WTC11 (cell line): ENCODE results near the gene CEP85. TPM values are rescaled to one million over a fixed set of nuclear protein-coding genes. Genes with fewer than 3 reads are reported as not detected.

Experiments used
- ETV6 ChIP-seq: sonication (generic); formaldehyde crosslinking; IDR thresholded peaks from 2 replicates; pipeline ENCODE4 v1.8.1; 2022; ENCODE audit warnings: mild to moderate bottlenecking, missing genetic modification reagents
- GABPB1 ChIP-seq: sonication (generic); formaldehyde crosslinking; IDR thresholded peaks from 2 replicates; pipeline ENCODE4 v1.8.1; 2023; ENCODE audit warnings: mild to moderate bottlenecking, missing genetic modification reagents
- MXD4 ChIP-seq: fragments of 250-450 bp; sonication (Bioruptor Pico); IDR thresholded peaks from 2 replicates; pipeline ENCODE4 v1.8.0; 2021; ENCODE audit warnings: mild to moderate bottlenecking, moderate library complexity, borderline replicate concordance
- NFE2L1 ChIP-seq: sonication (generic); formaldehyde crosslinking; IDR thresholded peaks from 2 replicates; pipeline ENCODE4 v1.8.1; 2023; ENCODE audit warnings: missing genetic modification reagents
- SP1 ChIP-seq: sonication (generic); formaldehyde crosslinking; conservative IDR thresholded peaks from 2 replicates; pipeline ENCODE4 v1.8.1; 2022; ENCODE audit warnings: missing genetic modification reagents
- TCF7 ChIP-seq: sonication (generic); formaldehyde crosslinking; IDR thresholded peaks from 2 replicates; pipeline ENCODE4 v1.8.0; 2022; ENCODE audit warnings: mild to moderate bottlenecking, low read depth, missing genetic modification reagents, moderate library complexity
- ZNF671 ChIP-seq: fragments of 250-450 bp; sonication (Bioruptor Pico); IDR thresholded peaks from 2 replicates; pipeline ENCODE4 v1.8.0; 2021; ENCODE audit warnings: mild to moderate bottlenecking
- total RNA-seq: library from RNA; stranded (reverse); gene quantifications from 3 replicates; pipeline ENCODE4 v1.2.3, GENCODE V29; 2021
- TF ChIP-seq, protein P1 (sequence below): fragments of 250-450 bp; sonication (Bioruptor Pico); IDR thresholded peaks from 2 replicates; pipeline ENCODE4 v1.9.0; 2021; ENCODE audit warnings: mild to moderate bottlenecking, borderline replicate concordance
- TF ChIP-seq, protein P2 (sequence below): fragments of 250-450 bp; sonication (Bioruptor Pico); IDR thresholded peaks from 2 replicates; pipeline ENCODE4 v1.9.0; 2021; ENCODE audit warnings: moderate library complexity, mild to moderate bottlenecking, inconsistent platforms, borderline replicate concordance
- TF ChIP-seq, protein P3 (sequence below): sonication (generic); formaldehyde crosslinking; IDR thresholded peaks from 2 replicates; pipeline ENCODE4 v1.8.0; 2023; ENCODE audit warnings: missing genetic modification reagents, mild to moderate bottlenecking, borderline replicate concordance
- TF ChIP-seq, protein P4 (sequence below): fragments of 200-600 bp; IDR thresholded peaks from 2 replicates; pipeline ENCODE4 v1.8.0; 2022; ENCODE audit warnings: antibody characterized with exemption
- TF ChIP-seq, protein P5 (sequence below): fragments of 250-450 bp; sonication (Bioruptor Pico); conservative IDR thresholded peaks from 2 replicates; pipeline ENCODE4 v1.9.0; 2021; ENCODE audit warnings: mild to moderate bottlenecking

CEP85 gene
- total RNA-seq, 1 experiment from 2014 or later, result 40.8 TPM

DNA sequence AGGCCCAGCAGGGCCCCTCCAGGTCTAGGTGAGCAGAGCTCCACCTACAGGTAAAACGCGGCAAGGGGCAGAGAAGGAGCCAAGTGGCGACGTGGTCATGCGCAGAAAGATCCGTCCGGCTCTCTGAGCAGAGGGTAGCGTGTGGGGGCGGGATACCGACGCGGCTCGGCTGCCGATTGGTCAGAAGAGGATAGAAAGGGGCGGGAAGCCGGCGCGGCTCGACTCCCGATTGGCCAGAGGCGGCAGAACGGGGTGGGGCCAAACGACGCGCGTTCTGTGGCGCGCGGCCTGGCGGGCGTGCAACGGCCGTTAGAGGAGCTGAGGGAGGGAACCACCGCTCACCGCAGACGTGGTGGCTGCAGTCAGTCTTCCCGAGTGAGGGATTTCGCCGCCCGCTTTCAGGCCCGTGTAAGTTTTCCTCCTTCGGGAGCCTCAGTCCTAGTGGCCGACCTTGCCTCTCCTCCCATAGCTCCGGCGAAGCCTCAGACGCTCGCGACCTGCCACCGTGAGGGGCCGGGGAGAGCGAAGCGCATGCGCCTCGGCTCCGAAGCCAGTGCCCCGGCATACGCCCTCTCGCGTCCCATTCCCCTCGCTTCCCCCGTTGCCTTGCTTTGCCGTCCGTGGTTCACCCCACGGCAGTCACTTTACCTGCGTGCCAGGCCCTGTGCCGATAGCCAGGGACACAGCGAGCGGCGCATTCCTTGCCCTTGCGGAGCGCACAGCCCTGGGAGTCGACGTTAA, at the start of gene CEP85 (continued):
- TF ChIP-seq, protein P1, sequence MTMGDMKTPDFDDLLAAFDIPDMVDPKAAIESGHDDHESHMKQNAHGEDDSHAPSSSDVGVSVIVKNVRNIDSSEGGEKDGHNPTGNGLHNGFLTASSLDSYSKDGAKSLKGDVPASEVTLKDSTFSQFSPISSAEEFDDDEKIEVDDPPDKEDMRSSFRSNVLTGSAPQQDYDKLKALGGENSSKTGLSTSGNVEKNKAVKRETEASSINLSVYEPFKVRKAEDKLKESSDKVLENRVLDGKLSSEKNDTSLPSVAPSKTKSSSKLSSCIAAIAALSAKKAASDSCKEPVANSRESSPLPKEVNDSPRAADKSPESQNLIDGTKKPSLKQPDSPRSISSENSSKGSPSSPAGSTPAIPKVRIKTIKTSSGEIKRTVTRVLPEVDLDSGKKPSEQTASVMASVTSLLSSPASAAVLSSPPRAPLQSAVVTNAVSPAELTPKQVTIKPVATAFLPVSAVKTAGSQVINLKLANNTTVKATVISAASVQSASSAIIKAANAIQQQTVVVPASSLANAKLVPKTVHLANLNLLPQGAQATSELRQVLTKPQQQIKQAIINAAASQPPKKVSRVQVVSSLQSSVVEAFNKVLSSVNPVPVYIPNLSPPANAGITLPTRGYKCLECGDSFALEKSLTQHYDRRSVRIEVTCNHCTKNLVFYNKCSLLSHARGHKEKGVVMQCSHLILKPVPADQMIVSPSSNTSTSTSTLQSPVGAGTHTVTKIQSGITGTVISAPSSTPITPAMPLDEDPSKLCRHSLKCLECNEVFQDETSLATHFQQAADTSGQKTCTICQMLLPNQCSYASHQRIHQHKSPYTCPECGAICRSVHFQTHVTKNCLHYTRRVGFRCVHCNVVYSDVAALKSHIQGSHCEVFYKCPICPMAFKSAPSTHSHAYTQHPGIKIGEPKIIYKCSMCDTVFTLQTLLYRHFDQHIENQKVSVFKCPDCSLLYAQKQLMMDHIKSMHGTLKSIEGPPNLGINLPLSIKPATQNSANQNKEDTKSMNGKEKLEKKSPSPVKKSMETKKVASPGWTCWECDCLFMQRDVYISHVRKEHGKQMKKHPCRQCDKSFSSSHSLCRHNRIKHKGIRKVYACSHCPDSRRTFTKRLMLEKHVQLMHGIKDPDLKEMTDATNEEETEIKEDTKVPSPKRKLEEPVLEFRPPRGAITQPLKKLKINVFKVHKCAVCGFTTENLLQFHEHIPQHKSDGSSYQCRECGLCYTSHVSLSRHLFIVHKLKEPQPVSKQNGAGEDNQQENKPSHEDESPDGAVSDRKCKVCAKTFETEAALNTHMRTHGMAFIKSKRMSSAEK (CRISPR knock-in tag), result no peak
- TF ChIP-seq SP1 (CRISPR knock-in tag) (peak; percentile 90), MXD4 (no peak), ZNF671 (no peak), NFE2L1 (CRISPR knock-in tag) (0 out of 2 replicates have a peak, but pooled peaks have one; percentile 5), ETV6 (CRISPR knock-in tag) (peak; percentile 68; the same call in 1 of the 2 replicates), GABPB1 (CRISPR knock-in tag) (0 out of 2 replicates have a peak, but pooled peaks have one; percentile 10), TCF7 (CRISPR knock-in tag) (no peak)
- TF ChIP-seq, protein P2, sequence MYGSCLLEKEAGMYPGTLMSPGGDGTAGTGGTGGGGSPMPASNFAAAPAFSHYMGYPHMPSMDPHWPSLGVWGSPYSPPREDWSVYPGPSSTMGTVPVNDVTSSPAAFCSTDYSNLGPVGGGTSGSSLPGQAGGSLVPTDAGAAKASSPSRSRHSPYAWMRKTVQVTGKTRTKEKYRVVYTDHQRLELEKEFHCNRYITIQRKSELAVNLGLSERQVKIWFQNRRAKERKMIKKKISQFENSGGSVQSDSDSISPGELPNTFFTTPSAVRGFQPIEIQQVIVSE (CRISPR knock-in tag), result no peak
- TF ChIP-seq, protein P3, sequence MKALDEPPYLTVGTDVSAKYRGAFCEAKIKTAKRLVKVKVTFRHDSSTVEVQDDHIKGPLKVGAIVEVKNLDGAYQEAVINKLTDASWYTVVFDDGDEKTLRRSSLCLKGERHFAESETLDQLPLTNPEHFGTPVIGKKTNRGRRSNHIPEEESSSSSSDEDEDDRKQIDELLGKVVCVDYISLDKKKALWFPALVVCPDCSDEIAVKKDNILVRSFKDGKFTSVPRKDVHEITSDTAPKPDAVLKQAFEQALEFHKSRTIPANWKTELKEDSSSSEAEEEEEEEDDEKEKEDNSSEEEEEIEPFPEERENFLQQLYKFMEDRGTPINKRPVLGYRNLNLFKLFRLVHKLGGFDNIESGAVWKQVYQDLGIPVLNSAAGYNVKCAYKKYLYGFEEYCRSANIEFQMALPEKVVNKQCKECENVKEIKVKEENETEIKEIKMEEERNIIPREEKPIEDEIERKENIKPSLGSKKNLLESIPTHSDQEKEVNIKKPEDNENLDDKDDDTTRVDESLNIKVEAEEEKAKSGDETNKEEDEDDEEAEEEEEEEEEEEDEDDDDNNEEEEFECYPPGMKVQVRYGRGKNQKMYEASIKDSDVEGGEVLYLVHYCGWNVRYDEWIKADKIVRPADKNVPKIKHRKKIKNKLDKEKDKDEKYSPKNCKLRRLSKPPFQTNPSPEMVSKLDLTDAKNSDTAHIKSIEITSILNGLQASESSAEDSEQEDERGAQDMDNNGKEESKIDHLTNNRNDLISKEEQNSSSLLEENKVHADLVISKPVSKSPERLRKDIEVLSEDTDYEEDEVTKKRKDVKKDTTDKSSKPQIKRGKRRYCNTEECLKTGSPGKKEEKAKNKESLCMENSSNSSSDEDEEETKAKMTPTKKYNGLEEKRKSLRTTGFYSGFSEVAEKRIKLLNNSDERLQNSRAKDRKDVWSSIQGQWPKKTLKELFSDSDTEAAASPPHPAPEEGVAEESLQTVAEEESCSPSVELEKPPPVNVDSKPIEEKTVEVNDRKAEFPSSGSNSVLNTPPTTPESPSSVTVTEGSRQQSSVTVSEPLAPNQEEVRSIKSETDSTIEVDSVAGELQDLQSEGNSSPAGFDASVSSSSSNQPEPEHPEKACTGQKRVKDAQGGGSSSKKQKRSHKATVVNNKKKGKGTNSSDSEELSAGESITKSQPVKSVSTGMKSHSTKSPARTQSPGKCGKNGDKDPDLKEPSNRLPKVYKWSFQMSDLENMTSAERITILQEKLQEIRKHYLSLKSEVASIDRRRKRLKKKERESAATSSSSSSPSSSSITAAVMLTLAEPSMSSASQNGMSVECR (CRISPR knock-in tag), result peak; percentile 39; the same call in 1 of the 2 replicates
- TF ChIP-seq, protein P4, sequence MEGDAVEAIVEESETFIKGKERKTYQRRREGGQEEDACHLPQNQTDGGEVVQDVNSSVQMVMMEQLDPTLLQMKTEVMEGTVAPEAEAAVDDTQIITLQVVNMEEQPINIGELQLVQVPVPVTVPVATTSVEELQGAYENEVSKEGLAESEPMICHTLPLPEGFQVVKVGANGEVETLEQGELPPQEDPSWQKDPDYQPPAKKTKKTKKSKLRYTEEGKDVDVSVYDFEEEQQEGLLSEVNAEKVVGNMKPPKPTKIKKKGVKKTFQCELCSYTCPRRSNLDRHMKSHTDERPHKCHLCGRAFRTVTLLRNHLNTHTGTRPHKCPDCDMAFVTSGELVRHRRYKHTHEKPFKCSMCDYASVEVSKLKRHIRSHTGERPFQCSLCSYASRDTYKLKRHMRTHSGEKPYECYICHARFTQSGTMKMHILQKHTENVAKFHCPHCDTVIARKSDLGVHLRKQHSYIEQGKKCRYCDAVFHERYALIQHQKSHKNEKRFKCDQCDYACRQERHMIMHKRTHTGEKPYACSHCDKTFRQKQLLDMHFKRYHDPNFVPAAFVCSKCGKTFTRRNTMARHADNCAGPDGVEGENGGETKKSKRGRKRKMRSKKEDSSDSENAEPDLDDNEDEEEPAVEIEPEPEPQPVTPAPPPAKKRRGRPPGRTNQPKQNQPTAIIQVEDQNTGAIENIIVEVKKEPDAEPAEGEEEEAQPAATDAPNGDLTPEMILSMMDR, result peak; percentile 49; the same call in 1 of the 2 replicates
- TF ChIP-seq, protein P5, sequence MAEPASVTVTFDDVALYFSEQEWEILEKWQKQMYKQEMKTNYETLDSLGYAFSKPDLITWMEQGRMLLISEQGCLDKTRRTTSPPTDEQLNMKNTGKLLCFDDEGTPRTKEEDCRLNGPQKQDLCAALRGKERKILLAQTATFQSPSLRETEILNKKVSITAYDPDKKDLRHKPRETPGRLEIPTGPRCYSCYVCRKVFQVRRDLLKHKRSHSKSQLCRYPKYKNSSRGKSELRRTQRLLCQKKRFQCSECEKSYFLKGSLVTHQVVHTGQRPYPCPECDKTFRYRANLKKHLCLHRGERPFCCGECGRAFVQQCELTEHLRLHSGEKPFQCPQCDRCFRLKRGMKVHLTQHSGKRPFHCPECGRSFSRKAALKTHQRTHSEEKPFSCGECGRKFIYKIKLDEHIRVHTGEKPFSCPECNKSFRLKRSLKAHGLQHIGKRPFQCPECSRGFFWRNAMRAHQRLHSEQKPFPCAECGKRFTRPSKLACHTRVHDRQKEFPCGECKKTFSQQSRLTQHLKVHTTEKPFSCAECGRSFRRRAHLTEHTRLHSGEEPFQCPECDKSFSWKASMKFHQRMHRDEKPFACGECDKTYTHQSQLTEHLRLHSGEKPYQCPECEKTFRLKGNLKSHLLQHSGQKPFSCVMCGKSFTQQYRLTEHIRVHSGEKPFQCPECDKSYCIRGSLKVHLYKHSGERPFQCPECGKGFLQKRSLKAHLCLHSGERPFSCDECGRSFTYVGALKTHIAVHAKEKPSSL, result no peak
